HepG2 (cell line): ENCODE results near the gene GALNT1. TPM values are rescaled to one million over a fixed set of nuclear protein-coding genes. Genes with fewer than 3 reads are reported as not detected.

Experiments
- ATAC-seq: fragments of 200-7000 bp; cut with Tn5 transposase; 3 replicates; pipeline ENCODE4 v1.9.1; 2020; ENCODE audit warnings: mild to moderate bottlenecking, moderate library complexity
- BruUV-seq: library from RNA; stranded (reverse); fragments of 400-500 nt; replicated peaks from 2 replicates; lab custom pipeline; 2021; lab: Mats Ljungman, UMichigan
- CTCF ChIA-PET: fragments of 300-600 bp; formaldehyde crosslinking; extraction: SDS; loops from one replicate; lab custom pipeline; 2021; ENCODE audit warnings: low total read pairs, inconsistent platforms, low intra/inter-chr PET ratio; lab: Yijun Ruan, JAX
- POLR2A ChIA-PET: fragments of 350-600 bp; sonication (Branson Sonifier 250); formaldehyde crosslinking; loops from one replicate; lab custom pipeline; 2020; ENCODE audit warnings: antibody characterized with exemption, inconsistent platforms; lab: Yijun Ruan, JAX
- DNase-seq: peaks from one replicate; pipeline ENCODE4 v3.0.0-alpha.2; 2015; ENCODE audit warnings: low spot score
- FAIRE-seq: peaks from 3 replicates; lab custom pipeline; 2011; peaks lifted over from hg19 to GRCh38; lab: Jason Lieb, UNC
- H2AFZ ChIP-seq: one replicate; pipeline ENCODE4 v1.6.1; 2011; ENCODE audit warnings: low read length, inconsistent platforms
- H3K27ac ChIP-seq: fragments of 300-600 bp; 3 replicates; pipeline ENCODE4 v1.8.0; 2011; ENCODE audit warnings: mixed run types, mild to moderate bottlenecking, mixed read lengths, low read length, inconsistent platforms; ENCODE audit not compliant: insufficient read depth; ENCODE audit errors: extremely low read length
- H3K27me3 ChIP-seq, 2 experiments: fragments of 200-600 bp in 1 of 2; 2 replicates in 1 of 2; 3 replicates in 1 of 2; pipeline versions ENCODE4 v1.6.0 to v1.8.0; 2011; ENCODE audit warnings: low read length in 2 of 2, mild to moderate bottlenecking in 2 of 2, moderate library complexity in 2 of 2, inconsistent platforms in 1 of 2; ENCODE audit not compliant: insufficient read depth in 2 of 2, control insufficient read depth in 1 of 2
- H3K36me3 ChIP-seq, 2 experiments: fragments of 200-600 bp in 1 of 2; replicated peaks in 1 of 2; 2 replicates in 1 of 2; 3 replicates in 1 of 2; pipeline versions ENCODE4 v1.5.1 to v1.8.0; 2011; ENCODE audit warnings: low read length in 2 of 2, inconsistent platforms in 1 of 2; ENCODE audit not compliant: insufficient read depth in 2 of 2, control insufficient read depth in 1 of 2
- H3K4me1 ChIP-seq: 2 replicates; pipeline ENCODE4 v1.5.1; 2012; ENCODE audit warnings: low read length, inconsistent platforms; ENCODE audit not compliant: insufficient read depth
- H3K4me2 ChIP-seq: 2 replicates; pipeline ENCODE4 v1.6.0; 2011; ENCODE audit warnings: low read depth, low read length, inconsistent platforms
- H3K4me3 ChIP-seq, 3 experiments: fragments of 200-600 bp in 1 of 3; sonication (generic), shearing (Covaris generic) in 1 of 3; replicated peaks in 1 of 3; 2 replicates each; pipeline ENCODE4 v1.5.1; 2011 to 2016; ENCODE audit warnings: low read length in 3 of 3, inconsistent platforms in 2 of 3, low read depth in 2 of 3, mild to moderate bottlenecking in 2 of 3, control low read depth in 1 of 3, mixed read lengths in 1 of 3; ENCODE audit not compliant: insufficient read depth in 1 of 3
- H3K79me2 ChIP-seq: one replicate; pipeline ENCODE4 v1.6.1; 2011; ENCODE audit warnings: low read length, inconsistent platforms; ENCODE audit not compliant: insufficient read depth
- H3K9ac ChIP-seq: 2 replicates; pipeline ENCODE4 v1.6.0; 2011; ENCODE audit warnings: mild to moderate bottlenecking, low read depth, low read length, inconsistent platforms; ENCODE audit not compliant: insufficient read depth
- H3K9me3 ChIP-seq: 2 replicates; pipeline ENCODE4 v1.5.1; 2012; ENCODE audit warnings: mild to moderate bottlenecking, low read length
- H4K20me1 ChIP-seq: 2 replicates; pipeline ENCODE4 v1.6.0; 2011; ENCODE audit warnings: inconsistent platforms, mild to moderate bottlenecking, low read length, moderate library complexity; ENCODE audit not compliant: insufficient read depth
- ARNT2 ChIP-seq: sonication (generic); formaldehyde crosslinking; IDR thresholded peaks from 2 replicates; pipeline ENCODE4 v1.8.0; 2022; ENCODE audit warnings: mild to moderate bottlenecking, low read depth, missing genetic modification reagents, moderate library complexity
- ATF7 ChIP-seq, 2 experiments: fragments of 450-650 bp in 1 of 2; sonication (generic) in 1 of 2; formaldehyde crosslinking in 1 of 2; IDR thresholded peaks; 2 replicates each; pipeline versions ENCODE4 v1.4.0 to v1.6.1; 2016 to 2020; ENCODE audit warnings: antibody characterized with exemption in 1 of 2, mild to moderate bottlenecking in 1 of 2, missing genetic modification reagents in 1 of 2
- ATF7-NPFF ChIP-seq: sonication (generic); formaldehyde crosslinking; IDR thresholded peaks from 2 replicates; pipeline ENCODE4 v1.8.1; 2023; ENCODE audit warnings: mild to moderate bottlenecking, low read depth, missing genetic modification reagents, moderate library complexity
- CHCHD3 ChIP-seq: sonication (generic); formaldehyde crosslinking; IDR thresholded peaks from 2 replicates; pipeline ENCODE4 v1.8.0; 2022; ENCODE audit warnings: mild to moderate bottlenecking, missing genetic modification reagents, moderate library complexity
- HMGXB3 ChIP-seq: sonication (generic); formaldehyde crosslinking; IDR thresholded peaks from 2 replicates; pipeline ENCODE4 v1.4.0; 2020; ENCODE audit warnings: missing genetic modification reagents, borderline replicate concordance
- HNF4A ChIP-seq: sonication (generic); formaldehyde crosslinking; IDR thresholded peaks from 2 replicates; pipeline ENCODE4 v1.4.0; 2020; ENCODE audit warnings: missing genetic modification reagents
- MED13 ChIP-seq: sonication (generic); formaldehyde crosslinking; IDR thresholded peaks from 2 replicates; pipeline ENCODE4 v1.5.0; 2020; ENCODE audit warnings: missing genetic modification reagents
- MIXL1 ChIP-seq: IDR thresholded peaks from 2 replicates; pipeline ENCODE4 v1.6.1; 2016
- SMARCC2 ChIP-seq: fragments of 450-650 bp; IDR thresholded peaks from 2 replicates; pipeline ENCODE4 v1.6.1; 2017; ENCODE audit warnings: antibody characterized with exemption, mild to moderate bottlenecking
- XRCC5 ChIP-seq: fragments of 200-400 bp; formaldehyde crosslinking; optimal IDR thresholded peaks from 2 replicates; pipeline ENCODE3; 2017; ENCODE audit warnings: mild to moderate bottlenecking, low read length
- ZBTB21 ChIP-seq: sonication (generic); formaldehyde crosslinking; IDR thresholded peaks from 2 replicates; pipeline ENCODE4 v1.4.0; 2020; ENCODE audit warnings: missing genetic modification reagents
- ZFP62 ChIP-seq: sonication (generic); formaldehyde crosslinking; IDR thresholded peaks from 2 replicates; pipeline ENCODE4 v1.4.0; 2020; ENCODE audit warnings: missing genetic modification reagents
- ZNF276 ChIP-seq: sonication (generic); formaldehyde crosslinking; IDR thresholded peaks from 2 replicates; pipeline ENCODE4 v1.4.0; 2020; ENCODE audit warnings: mild to moderate bottlenecking, low read depth, missing genetic modification reagents
- ZNF577 ChIP-seq: sonication (generic); formaldehyde crosslinking; IDR thresholded peaks from 2 replicates; pipeline ENCODE4 v1.4.0; 2020; ENCODE audit warnings: mild to moderate bottlenecking, low read depth, missing genetic modification reagents, borderline replicate concordance
- ZNF614 ChIP-seq: IDR thresholded peaks from 2 replicates; pipeline ENCODE4 v1.6.1; 2018; ENCODE audit warnings: missing biosample characterization, missing genetic modification reagents, inconsistent platforms, borderline replicate concordance
- ZNF839 ChIP-seq: sonication (generic); formaldehyde crosslinking; IDR thresholded peaks from 2 replicates; pipeline ENCODE4 v1.4.0; 2020; ENCODE audit warnings: missing genetic modification reagents, mild to moderate bottlenecking, borderline replicate concordance
- WGBS: methylation state at CpG from one replicate; pipeline ENCODE4 v1.1.6; 2017; ENCODE audit warnings: low lambda C conversion rate; 5-methylcytosine and 5-hydroxymethylcytosine counted together
- in situ Hi-C: cut with HindIII; loops from 2 replicates; pipeline ENCODE4 v1.10.0; 2017; ENCODE audit warnings: low pct_unique_long_range_greater_than_20kb; ENCODE audit not compliant: extremely low pct_ligation_motif_present
- intact Hi-C: fragments of 100-400 bp; cut with micrococcal nuclease; formaldehyde crosslinking; loops from one replicate; pipeline ENCODE4 v1.10.0; 2022; ENCODE audit not compliant: unreplicated experiment
- polyA plus RNA-seq, 8 experiments: library from polyadenylated mRNA; depleted of rRNA in 3 of 8; stranded (reverse) in 7 of 8; unstranded in 1 of 8; fragments of >200 nt; fragmentation: Illumina TruSeq in 4 of 8; extraction: Trizol in 4 of 8; gene quantifications; 2 replicates each; pipeline versions ENCODE4 v1.2.1 to v1.2.3, GENCODE V29; 2011 to 2016; ENCODE audit warnings: low read depth in 4 of 8, missing spikeins in 1 of 8, mixed read lengths in 1 of 8; ENCODE audit not compliant: insufficient read depth in 1 of 8
- total RNA-seq, 5 experiments: library from RNA; depleted of rRNA; stranded (reverse); fragments of >200 nt; fragmentation: Illumina TruSeq; extraction: Trizol; gene quantifications; 2 replicates each; pipeline ENCODE4 v1.2.3, GENCODE V29; 2016; ENCODE audit warnings: low read depth in 1 of 5

GALNT1 gene
- total and polyA plus RNA-seq, 2 of the 13 experiments (the other 11 are each of a cell fraction or from before 2014, with no cell fraction given) = 41.1 to 100 TPM

- no peak for FAIRE-seq
- Histone ChIP-seq H3K79me2 (no peaks in the 10 kb centered on the region), H2AFZ (no peak overlapping the region), H3K9me3 (no peaks in the 10 kb centered on the region)
- POLR2A ChIA-PET = no interaction called here
- 0% methylated on average over 2 of the region's 2 CpGs for WGBS
- in situ Hi-C loops = no loop called here
- TF ChIP-seq MED13 (CRISPR knock-in tag) (no peak), HMGXB3 (CRISPR knock-in tag) (no peak), ARNT2 (CRISPR knock-in tag) (no peak), ZNF276 (CRISPR knock-in tag) (no peak), CHCHD3 (no peak), ATF7 (IDR thresholded peaks at IDR 0.05) (no peak), ATF7 (CRISPR knock-in tag; IDR thresholded peaks at IDR 0.05) (no peak), ZNF577 (CRISPR knock-in tag) (no peak), HNF4A (no peak), ZNF614 (CRISPR knock-in tag) (no peak), MIXL1 (CRISPR knock-in tag) (no peak), SMARCC2 (no peak), ZNF839 (CRISPR knock-in tag) (no peak), XRCC5 (no peak), ZBTB21 (CRISPR knock-in tag) (no peak), ATF7-NPFF (no peak), ZFP62 (CRISPR knock-in tag) (no peak)
- TF ChIP-seq, all 625 proteins: peak for 0
- Histone ChIP-seq H3K4me2 (no peak overlapping the region), H3K4me1 (no peaks in the 10 kb centered on the region), H3K4me3 (no peak overlapping the region), H3K9ac (no peak overlapping the region), H4K20me1 (no peaks in the 10 kb centered on the region), H3K36me3 (no peaks in the 10 kb centered on the region), H3K27ac (no peak overlapping the region), H3K27me3 (peaks cover 0 to 4% of the 10 kb centered on the region in 2 experiments; a peak in 2 of 5 replicates)
- CTCF ChIA-PET = no interaction called here
- DNase-seq = no peak
- no TSS peak for BruUV-seq
- intact Hi-C loops = loop anchor here (2.0 kb wide), 1 partner anchor 51 kb away; no protein-coding TSS in a partner anchor
- ATAC-seq = no peak
Measured at GRCh38 chr18:35570182-35570581, 11.4 kb upstream of the GALNT1 start.
